Cardiac septum (tissue), 1 donor: ENCODE data around the gene AHSP. TPM values are rescaled to one million over a fixed set of nuclear protein-coding genes. Genes with fewer than 3 reads are reported as not detected.
"Not testable (repeated sequence)": the region's sequence is repeated elsewhere in the genome, so short reads cannot be mapped to it uniquely, and the experiment has no call there.

Experiments used
- DNase-seq: peaks from one replicate; pipeline ENCODE4 v3.0.0-alpha.2; 2020; ENCODE audit warnings: low spot score
- intact Hi-C: fragments of 100-400 bp; cut with DNase I; formaldehyde crosslinking; loops from one replicate; pipeline ENCODE4 v1.14.0; 2022
- total RNA-seq: library from RNA; stranded (reverse); fragmentation: NEBNext Ultra II Directional; extraction: Animal tissue kit (Norgen Biotek cat#: 25700); gene quantifications from one replicate; pipeline ENCODE4 v1.2.1, GENCODE V29; 2021
- donor health status: DM: no; HTN: no; CAD: no.

Gene AHSP
- total RNA-seq, 1 donor from 2014 or later = 1.7 TPM

DNA sequence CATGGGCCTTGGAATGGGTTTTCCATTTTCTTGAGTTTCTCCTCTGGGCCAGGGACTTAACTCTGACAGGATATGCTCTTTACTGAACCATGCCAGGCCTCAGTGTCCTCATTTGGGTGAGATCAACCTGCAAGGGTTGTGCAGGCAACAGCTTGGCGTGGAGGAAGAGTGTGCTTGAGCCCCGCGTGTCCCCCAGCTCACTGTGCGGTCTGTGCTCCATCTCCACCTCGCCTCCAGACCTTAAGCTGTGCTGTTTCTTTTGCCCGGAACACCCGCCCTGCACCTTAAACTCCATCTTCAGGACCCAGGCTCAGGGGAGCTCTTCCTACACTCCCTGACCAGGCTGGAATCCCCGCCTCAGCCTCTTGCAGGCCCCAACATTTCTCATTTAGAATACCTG is 29.2 kb upstream of the AHSP start:
- no peak for DNase-seq
- intact Hi-C loops = no loop called here

DNA sequence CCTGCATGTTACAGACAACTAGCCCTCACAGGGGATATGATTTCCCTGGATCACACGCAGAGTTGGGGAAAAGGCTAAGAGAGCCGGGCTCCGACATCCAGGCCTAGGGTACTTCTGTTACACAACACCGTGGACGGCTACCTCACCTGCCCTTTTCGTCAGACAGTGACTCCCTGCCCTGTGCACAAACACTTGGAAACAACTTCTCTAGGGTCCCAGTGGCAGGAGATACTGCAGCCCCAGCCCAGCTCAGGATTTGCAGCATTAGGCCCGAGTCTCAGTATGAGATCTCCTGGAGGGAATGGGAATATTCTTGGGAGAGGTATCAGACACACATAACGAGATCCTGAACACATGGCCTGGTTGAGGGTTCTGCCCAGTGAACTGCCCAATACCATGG is 27.8 kb upstream of the AHSP start:
- DNase-seq = no peak
- intact Hi-C loops = loop anchor here (10.0 kb wide), 1 partner anchor 205 kb away; no protein-coding TSS in a partner anchor

DNA sequence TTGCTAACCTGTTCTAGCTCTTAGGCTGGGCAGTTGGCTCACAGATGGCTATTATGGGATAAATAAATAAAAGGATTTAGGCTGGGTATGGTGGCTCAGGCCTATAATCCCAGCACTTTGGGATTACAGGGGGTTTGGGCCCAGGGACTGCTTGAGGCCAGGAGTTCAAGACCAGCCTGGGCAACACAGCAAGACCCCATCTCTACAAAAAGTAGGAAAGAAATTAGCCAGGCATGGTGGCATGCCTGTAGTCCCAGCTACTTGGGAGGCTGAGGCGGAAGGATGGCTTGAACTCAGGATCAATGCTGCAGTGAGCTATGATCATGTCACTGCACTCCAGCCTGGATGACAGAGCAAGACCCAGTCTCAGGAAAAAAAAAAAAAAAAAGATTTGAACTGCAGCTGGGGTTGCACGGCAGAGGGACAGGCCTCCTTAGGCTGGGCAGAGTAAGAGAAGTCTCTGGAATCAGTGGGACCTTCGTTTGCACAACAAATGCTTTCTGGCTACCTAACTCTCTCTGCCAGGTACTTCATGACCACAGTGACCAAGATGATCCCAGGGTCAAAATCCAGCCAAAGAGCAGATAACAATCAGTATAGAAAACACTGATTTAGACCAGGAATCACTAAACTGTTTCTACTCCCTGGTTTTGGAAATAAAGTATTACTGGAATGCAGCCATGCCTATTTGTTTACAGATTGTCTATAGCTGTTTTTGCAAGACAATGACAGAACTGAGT is 26.3 kb upstream of the AHSP start:
- DNase-seq = no peak
- intact Hi-C loops = loop anchor here (10.0 kb wide), 1 partner anchor 203 kb away; no protein-coding TSS in a partner anchor

DNA sequence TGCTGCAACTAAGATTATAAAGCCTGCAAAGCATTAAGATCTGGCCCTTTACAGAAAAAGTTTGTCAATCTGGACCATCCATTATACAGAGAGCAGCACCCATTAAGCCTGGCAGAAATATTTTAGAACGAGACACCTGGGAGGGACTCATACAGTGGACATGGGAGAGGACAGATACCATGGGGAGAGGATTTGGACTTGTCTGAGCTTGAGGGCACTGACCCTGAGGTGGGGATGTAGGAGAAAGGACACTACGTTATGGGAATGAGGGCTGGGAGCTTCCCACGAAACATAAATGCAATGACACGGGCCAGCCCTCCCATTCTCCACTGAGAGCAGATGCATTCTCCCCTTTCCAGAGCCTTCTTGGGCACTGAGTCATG is 25.7 kb upstream of the AHSP start:
- intact Hi-C loops = loop anchor here (10.0 kb wide), 1 partner anchor 203 kb away; no protein-coding TSS in a partner anchor
- no peak for DNase-seq

DNA sequence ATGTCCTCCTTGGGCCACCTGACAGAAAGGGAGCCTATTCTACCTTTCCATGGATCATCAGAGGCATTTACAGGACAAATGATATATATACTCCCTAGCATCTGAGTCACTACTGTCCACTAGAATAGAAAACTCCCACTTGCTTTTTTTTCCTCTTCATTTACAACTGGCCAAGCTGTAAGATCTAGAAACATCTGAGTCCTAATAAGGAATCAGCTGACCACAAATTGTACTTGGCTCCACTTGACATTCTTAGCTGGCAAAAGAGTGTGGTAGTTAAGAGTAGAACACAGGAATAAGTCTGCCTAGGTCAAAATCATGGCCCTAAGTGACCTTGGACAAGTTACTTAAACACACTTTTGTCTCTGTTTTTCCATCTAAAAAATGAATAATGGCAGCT is 24.7 kb upstream of the AHSP start:
- intact Hi-C loops = loop anchor here (10.0 kb wide), 1 partner anchor 202 kb away; no protein-coding TSS in a partner anchor
- DNase-seq = no peak

DNA sequence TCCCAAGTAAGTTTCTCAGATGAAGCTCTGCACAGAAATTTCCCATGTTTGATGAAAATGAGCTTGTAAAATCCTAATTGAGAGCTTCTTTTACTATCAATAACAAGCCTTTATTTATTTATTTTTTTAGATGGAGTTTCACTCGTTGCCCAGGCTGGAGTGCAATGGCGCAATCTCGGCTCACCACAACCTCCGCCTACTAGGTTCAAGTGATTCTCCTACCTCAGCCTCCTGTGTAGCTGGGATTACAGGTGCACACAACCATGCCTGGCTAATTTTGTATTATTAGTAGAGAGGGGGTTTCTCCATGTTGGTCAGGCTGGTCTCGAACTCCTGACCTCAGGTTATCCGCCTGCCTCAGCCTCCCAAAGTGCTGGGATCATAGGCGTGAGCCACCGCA is 24.1 kb upstream of the AHSP start:
- intact Hi-C loops = loop anchor here (10.0 kb wide), 1 partner anchor 201 kb away; no protein-coding TSS in a partner anchor
- DNase-seq = not testable (repeated sequence)

DNA sequence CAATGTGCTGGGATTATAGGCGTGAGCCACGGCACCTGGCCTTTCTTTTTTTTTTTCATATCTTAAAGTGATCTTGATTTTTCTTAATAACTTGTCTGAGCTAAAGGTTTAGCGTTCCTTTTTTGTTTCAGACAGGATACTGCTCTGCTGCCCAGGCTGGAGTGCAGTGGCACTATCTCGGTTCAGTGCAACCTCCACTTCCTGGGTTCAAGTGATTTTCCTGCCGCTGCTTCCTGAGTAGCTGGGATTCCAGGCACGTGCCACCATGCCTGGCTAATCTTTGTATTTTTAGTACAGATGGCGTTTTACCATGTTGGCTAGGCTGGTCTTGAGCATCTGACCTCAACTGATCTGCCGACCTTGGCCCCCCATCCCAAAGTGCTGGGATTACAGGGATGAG is 23.5 kb upstream of the AHSP start:
- intact Hi-C loops = loop anchor here (10.0 kb wide), 1 partner anchor 201 kb away; no protein-coding TSS in a partner anchor
- no peak for DNase-seq

DNA sequence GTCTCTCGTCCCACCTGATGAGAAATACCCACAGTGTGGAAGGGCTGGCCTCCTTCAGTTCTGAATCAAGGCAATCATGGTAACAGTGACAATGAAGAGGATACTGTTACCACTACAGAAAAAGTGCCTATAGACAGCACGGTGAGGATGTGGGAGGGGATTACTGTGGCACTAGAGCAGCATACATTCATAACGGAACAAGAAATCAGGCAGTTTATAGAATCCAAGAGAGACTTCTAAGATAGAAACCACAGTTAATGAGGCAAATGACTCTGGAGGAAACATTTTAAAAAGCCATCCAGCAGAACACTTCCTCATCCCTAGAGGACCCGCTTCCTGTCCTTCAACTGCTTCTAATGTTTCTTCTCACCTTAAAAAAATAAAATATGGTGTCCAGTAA is 22.2 kb upstream of the AHSP start:
- no peak for DNase-seq
- intact Hi-C loops = loop anchor here (5.0 to 10.0 kb wide), 2 partner anchors 48 to 199 kb away; partner anchors contain the start of gene ARMC5

DNA sequence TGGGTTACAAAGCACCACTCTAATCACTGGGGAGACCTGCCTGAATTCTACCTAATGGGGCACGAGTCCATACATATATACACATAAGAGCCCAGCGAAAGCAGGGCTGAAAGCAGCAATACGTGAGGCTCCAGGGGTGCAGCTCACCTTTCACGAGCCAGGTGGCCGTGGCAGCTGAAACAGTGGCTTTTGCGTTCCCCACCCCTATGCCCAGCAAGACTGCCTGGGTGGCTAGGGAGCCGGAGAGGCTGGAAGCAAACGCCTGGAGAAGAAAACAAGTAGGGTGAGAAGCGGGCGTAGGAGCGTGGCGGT is 20.1 kb upstream of the AHSP start:
- intact Hi-C loops = loop anchor here (5.0 to 10.0 kb wide), 2 partner anchors 50 to 197 kb away; partner anchors contain the start of gene ARMC5
- DNase-seq = no peak

DNA sequence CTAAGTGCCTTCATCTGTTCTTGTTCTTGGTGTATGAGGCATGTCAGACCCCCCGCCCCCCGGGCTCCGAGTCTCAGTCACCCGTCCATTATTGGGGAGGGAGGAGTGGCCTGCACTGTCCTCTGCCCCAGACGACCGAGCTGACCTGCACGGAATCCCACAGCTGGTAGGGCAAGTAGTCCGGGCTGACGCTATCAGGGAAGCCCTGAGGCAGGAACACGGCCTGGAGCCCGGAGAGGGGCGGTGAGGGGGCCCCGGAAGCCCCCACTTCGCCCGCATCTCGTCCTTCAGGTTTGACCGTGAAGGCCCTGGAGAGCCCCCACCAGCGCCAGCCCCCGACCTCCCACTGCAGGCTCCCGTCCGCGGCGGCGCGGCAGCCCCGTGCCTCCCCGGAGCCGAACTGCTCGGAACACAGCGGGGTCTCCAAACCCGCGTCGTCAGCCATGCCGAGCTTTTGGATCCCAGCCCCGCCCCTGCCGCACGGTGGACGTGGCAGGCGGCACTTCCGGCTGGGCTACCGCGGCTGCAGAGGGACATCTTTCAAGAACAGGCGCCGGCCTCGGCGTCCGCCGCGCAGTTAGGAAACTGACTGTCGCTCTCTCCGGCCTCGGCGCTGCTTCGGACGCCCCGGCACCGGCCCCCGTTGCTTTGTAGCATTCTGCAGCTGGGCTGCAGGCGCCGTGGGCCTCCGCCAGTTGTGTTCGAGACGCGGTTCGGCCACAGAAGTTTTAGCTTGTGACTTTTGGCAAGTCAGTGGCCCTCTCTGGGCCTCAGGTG is 19.6 kb upstream of the AHSP start, which contains the start of gene RUSF1:
TSS of gene RUSF1 (minus strand) at position 463 of the 777 bp plus-strand sequence. CDS start at position 445, 18 bp downstream.
- intact Hi-C loops = loop anchor here (2.0 to 10.0 kb wide), 3 partner anchors 33 to 197 kb away; partner anchors contain the start of gene ARMC5

DNA sequence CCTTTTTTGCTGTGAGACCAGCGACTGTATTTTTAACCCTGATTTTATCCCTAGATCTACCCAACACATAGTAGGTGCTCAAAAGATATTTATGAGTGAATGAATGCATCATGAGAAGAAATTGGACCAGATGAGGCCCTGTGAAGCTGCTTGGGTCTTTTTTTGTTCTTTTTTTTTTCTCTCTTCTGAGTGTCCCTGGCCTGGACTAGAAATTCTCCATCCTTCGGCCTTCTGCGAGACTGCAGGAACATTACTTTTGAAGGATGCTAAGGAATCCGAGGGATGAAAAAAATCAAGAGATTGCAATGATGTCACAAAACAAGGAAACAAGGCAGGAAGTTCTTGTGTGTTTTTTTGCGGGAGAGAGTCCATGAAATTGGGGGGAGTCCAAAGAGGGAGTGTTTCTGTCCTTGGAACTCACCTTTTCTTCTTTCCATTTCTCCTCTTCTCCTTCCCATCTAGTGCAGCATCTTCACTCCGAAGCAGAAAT is 18.9 kb upstream of the AHSP start:
- no peak for DNase-seq
- intact Hi-C loops = loop anchor here (2.0 to 10.0 kb wide), 3 partner anchors 34 to 196 kb away; partner anchors contain the start of gene ARMC5

More for the DNA sequence above, 19.6 kb upstream of the AHSP start, which contains the start of gene RUSF1:
- DNase-seq = peak; percentile 98

DNA sequence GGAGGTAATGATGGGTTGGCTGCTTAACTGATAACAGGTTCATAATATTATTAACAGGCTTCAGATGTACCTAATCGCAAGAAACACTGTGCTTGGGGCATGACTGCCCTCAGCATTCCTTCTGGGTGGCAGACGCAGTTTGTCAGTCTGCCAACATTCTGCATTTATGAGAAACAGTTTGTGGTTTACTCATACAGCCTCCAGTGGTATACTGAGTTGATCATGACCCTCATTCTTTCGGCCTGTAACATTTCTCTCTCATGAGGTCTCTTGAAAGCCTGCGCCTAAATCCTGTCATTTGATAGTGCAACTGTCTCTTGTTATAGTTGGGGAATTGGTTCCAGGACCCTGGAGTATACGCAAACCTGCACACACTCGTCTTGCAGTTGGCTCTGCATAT is 14.6 kb upstream of the AHSP start:
- intact Hi-C loops = no loop called here
- DNase-seq = no peak

DNA sequence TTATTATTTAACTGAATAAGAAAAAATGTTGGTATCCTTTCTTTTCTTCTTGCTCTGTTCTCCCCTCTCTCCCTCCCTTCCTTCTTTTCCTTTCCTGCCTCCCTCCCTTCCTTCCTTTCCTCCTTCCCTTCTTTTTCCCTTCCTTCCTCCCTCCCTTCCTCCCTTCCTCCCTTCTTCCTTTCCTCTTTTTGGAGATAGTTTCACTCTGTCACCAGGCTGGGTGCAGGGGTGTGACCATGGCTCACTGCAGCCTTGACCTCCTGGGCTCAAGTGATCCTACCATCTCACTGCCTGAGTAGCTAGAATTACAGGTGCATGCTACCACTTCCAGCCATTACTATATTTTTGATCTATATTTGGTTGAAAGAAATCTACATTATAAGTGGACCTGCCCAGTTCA is 13.8 kb upstream of the AHSP start:
- intact Hi-C loops = no loop called here
- no peak for DNase-seq

DNA sequence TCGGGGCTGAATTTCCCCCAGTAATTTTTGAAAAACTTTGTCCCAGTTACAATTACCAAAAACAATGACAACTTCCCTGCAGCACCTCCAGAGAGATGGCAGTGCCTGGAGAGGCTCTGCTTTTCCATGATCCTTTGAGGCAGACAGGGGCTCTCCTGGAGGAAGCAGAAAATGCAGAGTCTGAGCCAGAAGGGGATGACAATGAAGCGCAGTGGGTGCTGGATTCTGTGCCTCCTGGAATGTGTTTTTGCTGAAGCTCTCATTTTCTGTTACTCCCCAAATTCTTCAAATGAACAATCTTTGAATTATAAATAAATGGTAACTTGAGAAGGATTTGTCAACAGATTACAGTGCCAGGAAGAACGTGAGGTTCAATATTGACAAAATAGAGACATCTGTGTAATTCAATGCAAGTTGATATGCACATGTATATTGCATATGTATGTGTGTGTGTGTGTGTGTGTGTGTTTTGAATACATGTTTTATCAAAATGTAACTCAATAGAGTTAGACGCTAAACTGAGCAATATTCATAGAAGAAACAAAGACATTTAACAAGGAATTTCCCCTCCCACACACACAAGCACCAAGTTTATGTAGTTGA is 9.8 kb upstream of the AHSP start:
- intact Hi-C loops = no loop called here
- DNase-seq = no peak

DNA sequence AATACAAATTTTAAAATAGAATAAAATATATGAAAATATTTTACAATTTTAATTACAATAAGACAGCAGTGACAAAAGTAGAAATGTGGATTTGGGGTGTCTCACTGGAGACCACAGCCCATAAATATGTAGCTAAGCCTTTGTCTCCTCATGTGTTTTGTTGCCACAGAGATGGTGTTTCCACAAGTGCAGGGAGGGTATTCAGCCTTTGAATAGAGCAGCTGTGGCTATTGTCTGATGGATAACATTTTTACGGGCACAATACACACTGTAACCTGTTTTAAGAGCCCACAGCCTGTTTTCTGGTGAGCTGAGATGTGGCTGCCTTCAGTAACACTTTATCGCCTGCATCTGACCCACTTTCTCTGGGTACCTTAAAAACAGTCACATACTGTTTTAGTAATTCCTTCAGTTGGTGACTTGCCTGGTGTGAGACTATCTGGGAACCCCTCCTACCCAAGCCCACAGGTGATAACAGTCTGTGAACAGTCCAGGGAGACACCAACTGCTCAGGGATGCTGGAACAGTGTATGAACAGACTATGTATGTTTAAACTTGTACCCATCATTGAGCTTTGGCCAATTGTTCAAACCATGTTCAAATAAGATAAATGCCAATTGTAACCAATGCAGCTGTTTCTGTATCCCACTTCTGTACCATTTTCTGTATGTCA is 7.8 kb upstream of the AHSP start:
- intact Hi-C loops = no loop called here
- no peak for DNase-seq

DNA sequence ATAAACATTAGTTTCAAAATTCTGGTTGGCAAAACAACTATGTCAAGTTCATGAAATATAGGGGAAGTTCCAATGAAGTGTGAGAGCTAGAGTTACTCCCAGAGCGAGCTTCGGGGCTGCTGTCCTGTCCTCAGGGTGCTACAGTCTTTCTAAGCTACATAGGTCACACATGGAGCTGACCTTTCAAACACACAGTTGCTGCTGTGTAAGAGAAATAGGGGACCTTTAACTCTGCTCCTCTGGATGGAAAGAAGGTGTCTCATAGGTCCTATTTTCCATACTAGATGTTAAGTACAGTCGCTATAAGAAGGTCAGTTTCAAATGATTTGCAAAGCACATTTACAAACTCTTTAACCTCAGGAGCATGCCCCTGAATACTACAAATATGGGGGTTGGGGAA is 6.3 kb upstream of the AHSP start:
- intact Hi-C loops = no loop called here
- no peak for DNase-seq

DNA sequence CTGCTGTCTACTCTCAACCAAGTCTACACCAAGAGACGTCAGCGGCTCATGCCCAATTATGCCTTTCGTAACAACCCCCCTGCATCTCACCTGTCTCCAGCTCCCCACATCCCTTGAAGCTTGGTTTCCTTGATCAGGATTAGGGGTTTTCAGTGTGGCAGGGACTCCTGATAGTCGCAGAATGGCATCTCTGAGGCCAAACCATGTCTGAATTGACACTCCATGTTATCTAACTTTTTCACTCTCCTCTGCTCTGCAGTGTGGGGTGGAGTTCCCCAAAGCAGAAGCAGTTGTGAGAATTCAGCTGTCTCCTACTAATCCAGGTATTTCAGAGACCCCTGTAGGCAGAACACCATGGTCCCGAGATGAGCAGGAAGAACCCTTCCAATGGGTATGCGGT is 5.6 kb upstream of the AHSP start:
- intact Hi-C loops = no loop called here
- DNase-seq = no peak

DNA sequence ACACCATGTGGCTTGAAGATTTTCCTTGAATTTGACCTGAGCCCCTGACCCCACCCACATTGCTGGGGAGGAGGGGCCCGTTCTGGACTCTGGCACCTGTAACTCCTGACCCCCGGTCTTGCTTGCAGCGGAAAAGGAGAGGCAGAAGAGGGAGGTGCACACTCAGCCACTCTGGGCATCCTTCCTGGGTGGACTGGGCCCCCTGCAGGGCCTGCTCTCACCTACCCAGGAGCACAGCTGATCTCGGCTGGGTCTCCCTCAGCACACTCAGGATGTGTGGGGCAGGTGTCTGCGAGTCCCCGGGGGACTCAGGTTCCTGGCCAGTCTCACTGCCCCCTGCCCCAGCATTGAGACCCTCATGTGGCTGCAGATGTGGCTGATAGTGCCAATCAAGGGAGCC is 3.9 kb upstream of the AHSP start:
- DNase-seq, intact Hi-C loops: not testable (repeated sequence)

DNA sequence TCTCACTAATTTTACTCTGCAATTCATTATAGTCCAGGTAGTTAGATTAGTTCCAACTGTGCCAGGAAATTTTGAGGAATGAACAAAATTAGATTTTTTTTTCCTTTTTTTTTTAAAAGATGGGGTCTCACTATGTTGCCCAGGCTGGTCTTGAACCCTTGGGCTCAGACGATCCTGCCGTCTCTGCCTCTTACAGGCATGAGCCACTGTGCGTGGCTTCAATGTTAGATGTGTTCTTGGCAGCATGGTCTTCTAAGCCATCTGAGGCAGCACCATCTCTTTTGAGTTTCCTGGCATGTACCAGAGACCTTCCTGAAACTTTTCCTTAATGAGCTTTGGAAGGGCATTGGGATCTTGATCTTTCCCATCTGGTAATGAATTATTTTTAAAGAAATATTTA is 2.6 kb upstream of the AHSP start:
- no peak for DNase-seq
- intact Hi-C loops = no loop called here
